H1 (cell line): Measurements from ENCODE around the gene HES1. TPM values are rescaled to one million over a fixed set of nuclear protein-coding genes. Genes with fewer than 3 reads are reported as not detected.

Experiments used
- CTCF ChIA-PET: fragments of 300-600 bp; sonication (Branson Sonifier 250); formaldehyde crosslinking; loops from one replicate; lab custom pipeline; 2021; ENCODE audit not compliant: partially characterized antibody; lab: Charles Lee
- POLR2A ChIA-PET: fragments of 300-600 bp; sonication (Branson Sonifier 250); formaldehyde crosslinking; loops from one replicate; lab custom pipeline; 2021; ENCODE audit warnings: inconsistent platforms; ENCODE audit not compliant: partially characterized antibody; lab: Charles Lee
- DNase-seq, 2 experiments: peaks; one replicate each; pipeline versions ENCODE4 v3.0.0 to v3.0.0-alpha.2; 2010 to 2022; ENCODE audit warnings: low spot score in 2 of 2, low read depth in 1 of 2, mixed read lengths in 1 of 2
- FAIRE-seq: peaks from 2 replicates; lab custom pipeline; 2011; peaks lifted over from hg19 to GRCh38; lab: Jason Lieb, UNC
- H2AFZ ChIP-seq: 2 replicates; pipeline ENCODE4 v1.8.1; 2012; ENCODE audit warnings: low read length, inconsistent platforms
- H2AK5ac ChIP-seq: 2 replicates; pipeline ENCODE4 v1.6.1; 2013; ENCODE audit warnings: low read depth, low read length
- H2BK120ac ChIP-seq: replicated peaks from 2 replicates; pipeline ENCODE3; 2013; ENCODE audit warnings: low read depth, low read length, inconsistent platforms
- H2BK12ac ChIP-seq: 2 replicates; pipeline ENCODE4 v1.6.1; 2013; ENCODE audit warnings: low read depth, low read length
- H2BK15ac ChIP-seq: 2 replicates; pipeline ENCODE4 v1.6.1; 2013; ENCODE audit warnings: low read length
- H2BK20ac ChIP-seq: 2 replicates; pipeline ENCODE4 v1.6.1; 2013; ENCODE audit warnings: low read length
- H2BK5ac ChIP-seq: 2 replicates; pipeline ENCODE4 v1.6.1; 2013; ENCODE audit warnings: low read depth, low read length
- H3K14ac ChIP-seq: 2 replicates; pipeline ENCODE4 v1.6.1; 2013; ENCODE audit warnings: inconsistent platforms; ENCODE audit not compliant: insufficient read length
- H3K18ac ChIP-seq: 2 replicates; pipeline ENCODE4 v1.6.1; 2013; ENCODE audit warnings: low read length; ENCODE audit errors: extremely low read depth
- H3K23ac ChIP-seq: 2 replicates; pipeline ENCODE4 v1.6.1; 2013; ENCODE audit warnings: inconsistent platforms; ENCODE audit not compliant: insufficient read length
- H3K23me2 ChIP-seq: 2 replicates; pipeline ENCODE4 v1.6.1; 2013; ENCODE audit warnings: low read depth, low read length
- H3K27ac ChIP-seq: 2 replicates; pipeline ENCODE4 v1.6.1; 2011; ENCODE audit warnings: low read depth, low read length, inconsistent platforms
- H3K27me3 ChIP-seq, 4 experiments: replicated peaks in 1 of 4; 1 replicate in 1 of 4; 2 replicates in 3 of 4; pipeline versions ENCODE4 v1.6.1 to v1.8.1; 2011 to 2013; ENCODE audit warnings: low read length in 3 of 4, mild to moderate bottlenecking in 3 of 4, inconsistent platforms in 2 of 4, mixed read lengths in 2 of 4, moderate library complexity in 1 of 4; ENCODE audit not compliant: control insufficient read depth in 3 of 4, insufficient read depth in 3 of 4; ENCODE audit errors: extremely low read depth in 1 of 4
- H3K36me3 ChIP-seq, 4 experiments: 2 replicates each; pipeline versions ENCODE4 v1.6.1 to v1.8.1; 2011 to 2013; ENCODE audit warnings: mild to moderate bottlenecking in 4 of 4, low read length in 3 of 4, moderate library complexity in 2 of 4, control low read depth in 1 of 4, inconsistent platforms in 1 of 4; ENCODE audit not compliant: insufficient read depth in 4 of 4, control insufficient read depth in 2 of 4
- H3K4ac ChIP-seq: replicated peaks from 2 replicates; pipeline ENCODE3; 2013; ENCODE audit warnings: low read length, low read depth, mixed read lengths, inconsistent platforms; ENCODE audit not compliant: insufficient read length
- H3K4me1 ChIP-seq, 4 experiments: replicated peaks in 1 of 4; 1 replicate in 1 of 4; 2 replicates in 3 of 4; pipeline versions ENCODE4 v1.6.1 to v1.8.1; 2011 to 2013; ENCODE audit warnings: low read length in 3 of 4, inconsistent platforms in 2 of 4, mixed read lengths in 1 of 4; ENCODE audit not compliant: insufficient read depth in 4 of 4, control insufficient read depth in 3 of 4
- H3K4me2 ChIP-seq, 2 experiments: 2 replicates each; pipeline versions ENCODE4 v1.6.1 to v1.8.1; 2011 to 2013; ENCODE audit warnings: low read depth in 2 of 2, low read length in 2 of 2, control low read depth in 1 of 2, inconsistent platforms in 1 of 2, mild to moderate bottlenecking in 1 of 2; ENCODE audit not compliant: insufficient read depth in 1 of 2
- H3K4me3 ChIP-seq, 4 experiments: fragments of 200-600, 300-600 bp in 1 of 4; sonication (generic), shearing (Covaris generic), sonication (Bioruptor Twin) in 1 of 4; 2 replicates each; pipeline versions ENCODE4 v1.5.1 to v1.8.1; 2011 to 2016; ENCODE audit warnings: low read length in 4 of 4, low read depth in 3 of 4, control low read depth in 2 of 4, inconsistent platforms in 2 of 4, mild to moderate bottlenecking in 2 of 4, mixed read lengths in 1 of 4, moderate library complexity in 1 of 4; ENCODE audit not compliant: insufficient read depth in 2 of 4; ENCODE audit errors: extremely low read depth in 1 of 4
- H3K56ac ChIP-seq: replicated peaks from 2 replicates; pipeline ENCODE3; 2013; ENCODE audit warnings: low read depth, mild to moderate bottlenecking, mixed read lengths, low read length, inconsistent platforms; ENCODE audit not compliant: insufficient read length
- H3K79me1 ChIP-seq: 2 replicates; pipeline ENCODE4 v1.6.1; 2013; ENCODE audit warnings: low read depth, low read length, control low read depth
- H3K79me2 ChIP-seq, 2 experiments: 2 replicates each; pipeline versions ENCODE4 v1.6.1 to v1.8.1; 2012 to 2013; ENCODE audit warnings: low read length in 2 of 2, mild to moderate bottlenecking in 2 of 2, inconsistent platforms in 1 of 2; ENCODE audit not compliant: insufficient read depth in 2 of 2, control insufficient read depth in 1 of 2
- H3K9ac ChIP-seq, 4 experiments: replicated peaks in 1 of 4; 1 replicate in 1 of 4; 2 replicates in 3 of 4; pipeline versions ENCODE4 v1.6.1 to v1.8.1; 2011 to 2013; ENCODE audit warnings: low read depth in 3 of 4, low read length in 3 of 4, control low read depth in 2 of 4, mild to moderate bottlenecking in 2 of 4, moderate library complexity in 2 of 4, inconsistent platforms in 1 of 4; ENCODE audit errors: extremely low read depth in 1 of 4
- H3K9me3 ChIP-seq, 2 experiments: 2 replicates each; pipeline versions ENCODE4 v1.6.1 to v1.8.1; 2012 to 2013; ENCODE audit warnings: mild to moderate bottlenecking in 2 of 2, moderate library complexity in 2 of 2, control low read depth in 1 of 2, inconsistent platforms in 1 of 2, low read depth in 1 of 2, low read length in 1 of 2, mixed read lengths in 1 of 2; ENCODE audit not compliant: insufficient read depth in 2 of 2
- H4K20me1 ChIP-seq, 2 experiments: replicated peaks in 1 of 2; 2 replicates each; pipeline versions ENCODE3 to v1.8.1; 2011 to 2013; ENCODE audit warnings: inconsistent platforms in 2 of 2, low read length in 2 of 2, mild to moderate bottlenecking in 1 of 2; ENCODE audit not compliant: insufficient read depth in 2 of 2, control insufficient read depth in 1 of 2
- H4K5ac ChIP-seq: 2 replicates; pipeline ENCODE4 v1.6.1; 2013; ENCODE audit warnings: low read length, low read depth, mixed read lengths, inconsistent platforms; ENCODE audit not compliant: insufficient read length
- H4K8ac ChIP-seq: 2 replicates; pipeline ENCODE4 v1.8.0; 2013; ENCODE audit warnings: mild to moderate bottlenecking, moderate library complexity, low read length, inconsistent platforms; ENCODE audit not compliant: insufficient read depth; ENCODE audit errors: extremely low read depth
- H4K91ac ChIP-seq: replicated peaks from 2 replicates; pipeline ENCODE3; 2013; ENCODE audit warnings: low read length, mixed read lengths, inconsistent platforms; ENCODE audit not compliant: insufficient read length
- CBX8 ChIP-seq: fragments of 300-800, 300-1000 bp; sonication (generic); IDR thresholded peaks from 2 replicates; pipeline ENCODE4 v1.7.1; 2016; ENCODE audit warnings: low read depth, low read length, borderline replicate concordance
- CHD2 ChIP-seq: IDR thresholded peaks from 2 replicates; pipeline ENCODE4 v1.6.1; 2012; ENCODE audit warnings: low read length, improper control_type of control experiment
- PHF8 ChIP-seq: fragments of 200-600 bp; sonication (generic); conservative IDR thresholded peaks from 2 replicates; pipeline ENCODE4 v1.7.1; 2012; ENCODE audit warnings: low read depth, mild to moderate bottlenecking, inconsistent platforms, low read length, moderate library complexity
- SIN3A ChIP-seq, 2 experiments: IDR thresholded peaks in 1 of 2; conservative IDR thresholded peaks in 1 of 2; 2 replicates each; pipeline ENCODE4 v1.6.1; 2011 to 2012; ENCODE audit warnings: low read length in 2 of 2, improper control_type of control experiment in 1 of 2, low read depth in 1 of 2, mild to moderate bottlenecking in 1 of 2
- SP4 ChIP-seq: IDR thresholded peaks from 2 replicates; pipeline ENCODE4 v1.6.1; 2012; ENCODE audit warnings: low read length, inconsistent platforms
- TAF1 ChIP-seq: IDR thresholded peaks from 2 replicates; pipeline ENCODE4 v1.6.1; 2011; ENCODE audit warnings: mild to moderate bottlenecking, low read depth, low read length
- whole genome bisulfite sequencing, 2 experiments: shearing (Covaris generic) in 1 of 2; methylation state at CpG; one replicate each; pipeline versions ENCODE4 v1.1.6 to v1.1.7; 2013 to 2015; ENCODE audit warnings: low lambda C conversion rate in 2 of 2, mixed read lengths in 2 of 2, inconsistent platforms in 1 of 2, low coverage in 1 of 2, missing lambda C conversion rate in 1 of 2; ENCODE audit not compliant: insufficient replicate concordance in 2 of 2, insufficient coverage in 1 of 2, insufficient read length in 1 of 2; ENCODE audit errors: extremely low coverage in 1 of 2, missing lambda C conversion rate in 1 of 2; 5-methylcytosine and 5-hydroxymethylcytosine counted together
- polyA plus RNA-seq, 7 experiments: library from polyadenylated mRNA; depleted of rRNA in 3 of 7; stranded (reverse) in 5 of 7; unstranded in 2 of 7; fragments of >200 nt in 5 of 7; fragments of 200-250 nt in 2 of 7; gene quantifications; 1 replicate in 5 of 7; 2 replicates in 1 of 7; 4 replicates in 1 of 7; pipeline versions ENCODE4 v1.2.1 to v1.2.3, GENCODE V29; 2011 to 2013; ENCODE audit warnings: missing spikeins in 2 of 7, mixed read lengths in 2 of 7
- total RNA-seq: library from RNA; stranded (reverse); fragmentation: NEBNext Ultra II Directional; extraction: Animal tissue kit (Norgen Biotek cat#: 25700); gene quantifications from 2 replicates; pipeline ENCODE4 v1.2.1, GENCODE V29; 2021
- TF ChIP-seq, protein P1 (sequence below): IDR thresholded peaks from 2 replicates; pipeline ENCODE4 v1.6.1; 2011; ENCODE audit warnings: low read depth, mild to moderate bottlenecking, low read length; ENCODE audit not compliant: insufficient read depth
- TF ChIP-seq, protein P2 (sequence below): IDR thresholded peaks from 2 replicates; pipeline ENCODE4 v1.6.1; 2012; ENCODE audit warnings: inconsistent platforms

HES1 gene
- total and polyA plus RNA-seq, 2 of the 8 experiments (the other 6 are each of a cell fraction or from before 2014, with no cell fraction given): 7.9 to 12.9 TPM

DNA sequence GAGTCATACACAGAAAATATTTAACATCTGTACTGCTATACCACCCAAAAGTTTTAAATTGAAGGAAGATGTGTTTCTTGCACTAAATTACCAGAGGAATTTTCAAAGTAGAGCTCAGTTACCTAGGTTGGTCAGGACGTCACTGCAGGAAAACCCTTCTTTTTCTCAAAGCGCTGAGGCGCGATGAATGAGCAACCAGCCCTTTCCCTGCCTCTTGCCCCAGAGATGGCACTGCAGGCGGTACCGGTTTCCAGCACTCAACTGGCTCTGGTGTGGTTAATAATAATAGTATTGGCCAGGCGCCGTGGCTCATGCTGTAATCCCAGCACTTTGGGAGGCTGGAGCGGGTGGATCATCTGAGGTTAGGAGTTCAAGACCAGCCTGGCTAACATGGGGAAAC is 49.3 kb downstream of the HES1 start:
- Histone ChIP-seq H2BK20ac (no peak overlapping the region), H3K56ac (no peak overlapping the region), H4K8ac (no peak overlapping the region), H4K91ac (no peak overlapping the region), H3K4me2 (no peak overlapping the region), H3K23me2 (no peaks in the 10 kb centered on the region), H2BK12ac (no peak overlapping the region), H3K27me3 (no peaks in the 10 kb centered on the region), H3K23ac (no peak overlapping the region), H2AK5ac (no peak overlapping the region), H3K4ac (no peak overlapping the region), H2BK5ac (no peak overlapping the region), H3K9me3 (no peaks in the 10 kb centered on the region), H3K14ac (no peak overlapping the region), H4K20me1 (no peaks in the 10 kb centered on the region), H2AFZ (no peak overlapping the region), H3K79me1 (no peaks in the 10 kb centered on the region), H3K4me1 (peaks cover 0 to 4% (median 3%) of the 10 kb centered on the region in 4 experiments; a peak in 2 of 7 replicates), H4K5ac (no peak overlapping the region), H2BK15ac (no peak overlapping the region), H3K36me3 (no peaks in the 10 kb centered on the region), H3K27ac (no peak overlapping the region), H3K4me3 (no peak overlapping the region), H3K79me2 (no peaks in the 10 kb centered on the region), H2BK120ac (no peak overlapping the region), H3K18ac (no peak overlapping the region), H3K9ac (no peak overlapping the region)
- TF ChIP-seq PHF8 (no peak), SIN3A (conservative IDR thresholded peaks at IDR 0.05 in 1 of 2, IDR thresholded peaks at IDR 0.05 in 1 of 2; ENCODE audit: low read depth in 1 of 2, low read length in 2 of 2) (no peak), CBX8 (no peak), CHD2 (no peak), TAF1 (no peak), SP4 (no peak)
- TF ChIP-seq, protein P1, sequence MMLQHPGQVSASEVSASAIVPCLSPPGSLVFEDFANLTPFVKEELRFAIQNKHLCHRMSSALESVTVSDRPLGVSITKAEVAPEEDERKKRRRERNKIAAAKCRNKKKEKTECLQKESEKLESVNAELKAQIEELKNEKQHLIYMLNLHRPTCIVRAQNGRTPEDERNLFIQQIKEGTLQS: no peak
- TF ChIP-seq, protein P2, sequence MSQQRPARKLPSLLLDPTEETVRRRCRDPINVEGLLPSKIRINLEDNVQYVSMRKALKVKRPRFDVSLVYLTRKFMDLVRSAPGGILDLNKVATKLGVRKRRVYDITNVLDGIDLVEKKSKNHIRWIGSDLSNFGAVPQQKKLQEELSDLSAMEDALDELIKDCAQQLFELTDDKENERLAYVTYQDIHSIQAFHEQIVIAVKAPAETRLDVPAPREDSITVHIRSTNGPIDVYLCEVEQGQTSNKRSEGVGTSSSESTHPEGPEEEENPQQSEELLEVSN: no peak
- WGBS, 2 experiments: 86% methylated on average over 9 of the region's 9 CpGs; no CpG with 5 or more reads in 1 of the 2 experiments
- FAIRE-seq (no peak), DNase-seq (no peak)
- ChIA-PET CTCF (interaction anchor here (1.1 to 3.3 kb wide), 4 partner anchors 17 to 385 kb away, joined by 3 to 8 read pairs (median 5); no protein-coding TSS in a partner anchor), POLR2A (interaction anchor here (1.5 kb wide), 1 partner anchor 44 kb away, joined by 3 read pairs; no protein-coding TSS in a partner anchor)
